Measurements from ENCODE around the gene TBX3. TPM values are rescaled to one million over a fixed set of nuclear protein-coding genes. Genes with fewer than 3 reads are reported as not detected.
A peak's percentile ranks its signal among the peaks of the same experiment; 100 is the strongest.

TBX3 gene
- total RNA-seq, 4 donors from 2014 or later: 15.2 to 48.1 (median 35.4) TPM

GRCh38 chr12:114686773-114687500, 3.0 kb upstream of the TBX3 start:
- intact Hi-C loops (cut with DNase I; ENCODE audit: low total_unique reads): no loop called here
- TF ChIP-seq, protein P1, sequence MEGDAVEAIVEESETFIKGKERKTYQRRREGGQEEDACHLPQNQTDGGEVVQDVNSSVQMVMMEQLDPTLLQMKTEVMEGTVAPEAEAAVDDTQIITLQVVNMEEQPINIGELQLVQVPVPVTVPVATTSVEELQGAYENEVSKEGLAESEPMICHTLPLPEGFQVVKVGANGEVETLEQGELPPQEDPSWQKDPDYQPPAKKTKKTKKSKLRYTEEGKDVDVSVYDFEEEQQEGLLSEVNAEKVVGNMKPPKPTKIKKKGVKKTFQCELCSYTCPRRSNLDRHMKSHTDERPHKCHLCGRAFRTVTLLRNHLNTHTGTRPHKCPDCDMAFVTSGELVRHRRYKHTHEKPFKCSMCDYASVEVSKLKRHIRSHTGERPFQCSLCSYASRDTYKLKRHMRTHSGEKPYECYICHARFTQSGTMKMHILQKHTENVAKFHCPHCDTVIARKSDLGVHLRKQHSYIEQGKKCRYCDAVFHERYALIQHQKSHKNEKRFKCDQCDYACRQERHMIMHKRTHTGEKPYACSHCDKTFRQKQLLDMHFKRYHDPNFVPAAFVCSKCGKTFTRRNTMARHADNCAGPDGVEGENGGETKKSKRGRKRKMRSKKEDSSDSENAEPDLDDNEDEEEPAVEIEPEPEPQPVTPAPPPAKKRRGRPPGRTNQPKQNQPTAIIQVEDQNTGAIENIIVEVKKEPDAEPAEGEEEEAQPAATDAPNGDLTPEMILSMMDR (IDR thresholded peaks at IDR 0.05): no peak
- no peak for TF ChIP-seq POLR2A (IDR thresholded peaks at IDR 0.05)
- H3K4me3 ChIP-seq (ENCODE audit: low read depth, poor library complexity, severe bottlenecking): no peak overlapping the region
- 70 to 72% methylated on average over 41 of the region's 41 CpGs for WGBS, 2 donors
- DNase-seq (ENCODE audit: low spot score in 2 of 2): no peak

- intact Hi-C loops (cut with DNase I; ENCODE audit: low total_unique reads): no loop called here
- H3K4me3 ChIP-seq (ENCODE audit: low read depth, poor library complexity, severe bottlenecking): no peak overlapping the region
- WGBS, 2 donors: 50 to 70% methylated on average over 10 to 11 of the region's 11 CpGs
- no peak for TF ChIP-seq POLR2A (IDR thresholded peaks at IDR 0.05)
- TF ChIP-seq, protein P1 (IDR thresholded peaks at IDR 0.05): no peak
- no peak for DNase-seq (ENCODE audit: low spot score in 2 of 2)
These were observed 2.4 kb upstream of the TBX3 start for GRCh38 chr12:114686426-114686772.

DNA sequence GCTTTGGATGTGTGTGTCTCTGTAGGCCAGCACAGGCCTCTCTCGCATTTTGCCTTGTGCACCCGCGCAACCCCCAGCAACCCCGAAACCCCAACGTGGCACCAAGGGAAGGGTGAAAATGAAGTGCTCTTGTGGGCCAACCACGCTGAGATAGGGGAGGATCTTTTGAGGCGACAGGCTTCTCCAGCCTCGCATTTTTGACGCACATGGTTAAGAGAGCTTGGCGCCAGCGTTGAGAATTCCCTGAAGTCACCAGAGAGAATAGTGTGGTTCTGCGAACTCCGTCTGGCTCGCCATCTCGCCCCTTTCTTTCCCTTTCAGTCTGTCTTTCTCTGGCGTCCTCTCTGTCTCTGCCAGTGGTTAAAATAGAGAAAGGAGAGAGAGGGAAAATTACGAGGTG, 1.9 kb upstream of the TBX3 start:
- 75 to 76% methylated on average over 17 of the region's 17 CpGs for WGBS, 2 donors
- intact Hi-C loops (cut with DNase I; ENCODE audit: low total_unique reads): no loop called here
- no peak overlapping the region for H3K4me3 ChIP-seq (ENCODE audit: low read depth, poor library complexity, severe bottlenecking)
- no peak for TF ChIP-seq POLR2A (IDR thresholded peaks at IDR 0.05)
- TF ChIP-seq, protein P1 (IDR thresholded peaks at IDR 0.05): no peak
- no peak for DNase-seq (ENCODE audit: low spot score in 2 of 2)

- 57 to 64% methylated on average over 25 of the region's 25 CpGs for WGBS, 2 donors
- no peak overlapping the region for H3K4me3 ChIP-seq (ENCODE audit: low read depth, poor library complexity, severe bottlenecking)
- TF ChIP-seq, protein P1 (IDR thresholded peaks at IDR 0.05): no peak
- TF ChIP-seq POLR2A (IDR thresholded peaks at IDR 0.05): no peak
- DNase-seq (ENCODE audit: low spot score in 2 of 2): no peak
- intact Hi-C loops (cut with DNase I; ENCODE audit: low total_unique reads): no loop called here
These were observed 1.4 kb upstream of the TBX3 start for GRCh38 chr12:114685320-114685781.

- 1 to 5% methylated on average over 19 to 23 of the region's 24 CpGs for WGBS, 2 donors
- intact Hi-C loops (cut with DNase I; ENCODE audit: low total_unique reads): no loop called here
- H3K4me3 ChIP-seq (ENCODE audit: low read depth, poor library complexity, severe bottlenecking): peak overlapping the region; percentile 43
- no peak for DNase-seq (ENCODE audit: low spot score in 2 of 2)
- TF ChIP-seq, protein P1 (IDR thresholded peaks at IDR 0.05): no peak
- TF ChIP-seq POLR2A (IDR thresholded peaks at IDR 0.05): no peak
These were observed 897 bp upstream of the TBX3 start for GRCh38 chr12:114684870-114685273.

GRCh38 chr12:114683709-114684097, 272 bp downstream of the TBX3 start:
- intact Hi-C loops (cut with DNase I; ENCODE audit: low total_unique reads): no loop called here
- H3K4me3 ChIP-seq (ENCODE audit: low read depth, poor library complexity, severe bottlenecking): peak overlapping the region; percentile 54
- TF ChIP-seq, protein P1 (IDR thresholded peaks at IDR 0.05): no peak
- no peak for TF ChIP-seq POLR2A (IDR thresholded peaks at IDR 0.05)
- no peak for DNase-seq (ENCODE audit: low spot score in 2 of 2)
- WGBS, 2 donors: 1 to 2% methylated on average over 19 of the region's 19 CpGs

Data from lower leg skin (tissue), 4 donors.